HG02938 (cell line): Measurements from ENCODE around the gene MARCHF5.
"Not testable (repeated sequence)": the region's sequence is repeated elsewhere in the genome, so short reads cannot be mapped to it uniquely, and the experiment has no call there.

Source experiments
- ATAC-seq: cut with Tn5 transposase; IDR thresholded peaks from one replicate; pipeline ENCODE4 v1.9.1; 2021; ENCODE audit warnings: mild to moderate bottlenecking, moderate library complexity; ENCODE audit not compliant: unreplicated experiment

MARCHF5 gene

DNA sequence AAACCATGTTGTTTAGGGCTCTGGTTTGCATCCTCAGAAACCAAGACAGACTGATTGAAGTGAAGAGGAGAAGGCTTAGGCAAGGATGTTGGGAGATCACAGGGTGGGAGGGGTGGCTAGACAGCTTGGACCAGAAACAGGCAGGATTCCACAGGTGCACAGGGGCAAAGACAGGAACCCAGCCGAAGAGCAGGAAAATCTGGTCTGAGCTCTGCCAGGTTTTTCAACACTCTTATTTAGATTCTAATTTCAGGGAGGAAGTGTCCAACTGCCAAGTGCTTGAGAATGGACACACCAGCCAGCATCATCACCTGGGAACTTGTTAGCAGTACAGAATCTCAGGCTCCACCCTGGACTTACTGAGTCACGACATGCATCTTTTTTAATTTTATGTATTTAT is 93.8 kb downstream of the MARCHF5 start:
- no peak for ATAC-seq

DNA sequence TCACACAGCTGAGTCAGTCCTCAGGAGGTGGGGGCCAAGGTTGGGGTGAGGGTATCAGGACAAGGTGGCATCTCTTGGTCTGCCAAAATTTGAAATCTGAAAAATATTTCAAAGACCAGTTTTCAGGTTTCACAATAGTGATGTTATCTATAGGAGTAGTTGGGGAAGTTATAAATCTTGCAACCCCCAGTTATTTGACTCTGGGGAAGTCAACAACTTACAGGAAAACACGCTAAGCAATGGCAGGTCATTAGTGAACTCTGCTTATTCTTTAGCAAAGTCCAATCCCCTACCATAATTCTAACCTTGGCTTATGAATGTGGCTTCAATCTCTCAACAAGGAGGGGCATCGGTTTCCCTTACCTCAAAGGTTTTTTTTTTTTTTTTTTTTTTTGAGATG is 94.9 kb downstream of the MARCHF5 start:
- ATAC-seq, result no peak

DNA sequence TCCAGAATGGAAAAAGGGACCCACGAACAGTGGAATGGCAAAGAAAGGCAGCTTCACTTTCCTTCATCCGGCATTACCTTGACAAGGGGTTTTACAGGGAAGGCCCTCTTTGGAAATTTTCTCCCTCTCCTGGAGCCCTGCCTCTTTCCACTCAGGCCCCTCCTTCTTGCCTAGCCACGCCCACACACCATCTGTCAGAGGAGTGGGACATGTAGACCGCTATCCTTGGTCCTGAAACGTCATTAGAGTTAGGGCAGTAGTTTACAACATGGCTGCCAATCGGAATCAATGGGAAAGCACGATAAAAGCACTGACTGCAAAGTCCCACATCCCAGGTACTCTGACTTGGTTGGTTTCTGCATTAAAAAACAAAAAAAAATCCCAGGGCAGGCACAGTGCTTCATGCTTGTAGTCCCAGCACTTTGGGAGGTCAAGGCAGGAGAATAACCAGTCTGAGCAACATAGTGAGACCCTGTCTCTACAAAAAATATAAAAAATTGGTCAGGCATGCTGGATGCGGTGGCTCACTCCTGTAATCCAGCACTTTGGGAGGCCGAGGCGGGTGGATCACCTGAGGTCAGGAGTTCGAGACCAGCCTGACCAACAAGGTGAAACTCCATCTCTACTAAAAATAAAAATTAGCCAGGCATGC is 96.4 kb downstream of the MARCHF5 start:
- ATAC-seq, result no peak

DNA sequence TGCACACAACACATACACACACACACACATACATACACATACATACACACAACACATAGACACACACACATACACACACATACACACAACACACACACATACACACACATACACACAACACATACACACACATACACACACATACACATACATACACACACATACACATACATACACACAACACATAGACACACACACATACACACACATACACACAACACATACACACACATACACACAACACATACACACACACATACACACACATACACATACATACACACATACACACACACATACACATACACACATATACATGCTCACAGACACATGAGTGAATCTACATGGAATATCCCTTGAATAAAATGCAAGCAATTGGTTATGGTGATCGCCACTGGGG is 102.2 kb downstream of the MARCHF5 start:
- not testable (repeated sequence) for ATAC-seq

DNA sequence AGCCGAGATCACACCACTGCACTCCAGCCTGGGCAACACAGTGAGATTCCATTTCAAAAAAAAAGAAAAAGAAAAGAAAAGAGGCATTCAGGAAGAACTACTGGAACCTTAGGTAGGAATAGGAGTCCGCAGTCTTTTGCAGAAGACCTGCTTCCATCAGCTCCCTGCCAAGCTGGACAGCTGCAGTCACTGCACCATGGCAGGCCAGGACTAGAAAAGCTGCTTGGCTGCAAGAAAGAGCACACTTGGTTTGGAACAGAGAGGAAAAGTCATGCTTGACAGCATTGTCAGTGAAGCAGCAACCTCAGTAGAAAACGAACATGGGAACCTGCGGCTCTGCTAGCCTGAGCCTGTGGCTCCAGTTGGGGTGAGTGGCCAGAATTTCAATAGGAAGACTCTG is 104.3 kb downstream of the MARCHF5 start:
- ATAC-seq, result no peak

DNA sequence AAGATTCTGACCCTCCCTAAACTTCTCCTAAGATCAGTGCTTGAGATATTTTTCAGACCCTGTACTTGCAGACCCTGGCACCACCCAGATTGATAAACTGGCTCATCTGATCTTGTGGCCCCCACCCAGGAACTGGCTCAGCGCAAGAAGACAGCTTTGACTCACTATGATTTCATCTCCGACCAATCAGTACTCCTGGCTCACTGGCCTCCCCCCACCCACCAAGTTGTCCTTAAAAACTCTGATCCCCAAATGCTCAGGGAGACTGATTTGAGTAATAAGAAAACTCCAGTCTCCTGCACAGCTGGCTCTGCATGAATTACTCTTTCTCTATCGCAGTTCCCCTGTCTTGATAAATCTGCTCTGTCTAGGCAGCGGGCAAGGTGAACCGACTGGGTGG is 111.3 kb downstream of the MARCHF5 start:
- not testable (repeated sequence) for ATAC-seq
